Mammary epithelial cell (primary cell): ENCODE results near the gene FUBP3.

Source experiments
- EZH2 ChIP-seq: IDR thresholded peaks from 2 replicates; pipeline ENCODE4 v1.6.1; 2012; ENCODE audit warnings: low read length, inconsistent platforms, borderline replicate concordance
- TF ChIP-seq, protein P1 (sequence below), 2 donors: IDR thresholded peaks in 1 of 2; conservative IDR thresholded peaks in 1 of 2; 2 replicates each; pipeline ENCODE4 v1.5.1; 2011 to 2012; ENCODE audit warnings: inconsistent platforms in 2 of 2, low read length in 2 of 2, mild to moderate bottlenecking in 2 of 2, control low read depth in 1 of 2, low read depth in 1 of 2; ENCODE audit not compliant: insufficient read depth in 1 of 2; ENCODE audit errors: extremely low read depth in 1 of 2

DNA sequence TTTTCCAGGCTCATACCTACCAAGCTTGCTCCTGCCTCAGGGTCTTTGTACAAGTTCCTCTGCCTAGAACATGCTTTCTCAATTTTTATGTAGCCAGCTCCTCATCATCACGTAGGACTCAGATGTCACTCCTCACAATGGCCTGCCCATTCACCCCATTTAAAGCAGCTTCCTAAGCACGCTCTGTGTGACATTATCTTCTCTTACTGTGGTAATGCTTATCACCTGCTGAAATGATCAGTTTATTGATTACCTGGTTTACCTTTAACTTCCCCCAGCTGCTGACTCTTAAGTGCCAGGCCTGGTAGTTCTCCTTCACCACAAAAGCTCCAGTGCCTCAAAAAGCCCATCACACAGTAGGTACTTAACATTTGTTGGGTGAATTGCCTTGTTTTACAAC lies 13.6 kb downstream of the FUBP3 start:
- TF ChIP-seq, protein P1, sequence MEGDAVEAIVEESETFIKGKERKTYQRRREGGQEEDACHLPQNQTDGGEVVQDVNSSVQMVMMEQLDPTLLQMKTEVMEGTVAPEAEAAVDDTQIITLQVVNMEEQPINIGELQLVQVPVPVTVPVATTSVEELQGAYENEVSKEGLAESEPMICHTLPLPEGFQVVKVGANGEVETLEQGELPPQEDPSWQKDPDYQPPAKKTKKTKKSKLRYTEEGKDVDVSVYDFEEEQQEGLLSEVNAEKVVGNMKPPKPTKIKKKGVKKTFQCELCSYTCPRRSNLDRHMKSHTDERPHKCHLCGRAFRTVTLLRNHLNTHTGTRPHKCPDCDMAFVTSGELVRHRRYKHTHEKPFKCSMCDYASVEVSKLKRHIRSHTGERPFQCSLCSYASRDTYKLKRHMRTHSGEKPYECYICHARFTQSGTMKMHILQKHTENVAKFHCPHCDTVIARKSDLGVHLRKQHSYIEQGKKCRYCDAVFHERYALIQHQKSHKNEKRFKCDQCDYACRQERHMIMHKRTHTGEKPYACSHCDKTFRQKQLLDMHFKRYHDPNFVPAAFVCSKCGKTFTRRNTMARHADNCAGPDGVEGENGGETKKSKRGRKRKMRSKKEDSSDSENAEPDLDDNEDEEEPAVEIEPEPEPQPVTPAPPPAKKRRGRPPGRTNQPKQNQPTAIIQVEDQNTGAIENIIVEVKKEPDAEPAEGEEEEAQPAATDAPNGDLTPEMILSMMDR (conservative IDR thresholded peaks at IDR 0.05 in 1 of 2, IDR thresholded peaks at IDR 0.05 in 1 of 2; ENCODE audit: extremely low read depth in 1 of 2, insufficient read depth in 1 of 2, low read depth in 1 of 2, low read length in 2 of 2), result no peak
- no peak for TF ChIP-seq EZH2
